WTC11 (cell line): Measurements from ENCODE around the gene LGALS4. TPM values are rescaled to one million over a fixed set of nuclear protein-coding genes. Genes with fewer than 3 reads are reported as not detected.
"Not testable (repeated sequence)": the region's sequence is repeated elsewhere in the genome, so short reads cannot be mapped to it uniquely, and the experiment has no call there.

ENCODE experiments used
- ATAC-seq: fragments of 200-7000 bp; cut with Tn5 transposase; 2 replicates; pipeline ENCODE4 v1.10.0; 2021; ENCODE audit warnings: mild to moderate bottlenecking, moderate library complexity
- CTCF ChIA-PET: fragments of 300-600 bp; sonication (Branson Sonifier 250); formaldehyde crosslinking; loops from one replicate; lab custom pipeline; 2021; ENCODE audit warnings: antibody characterized with exemption; lab: Charles Lee
- POLR2A ChIA-PET: fragments of 350-600 bp; sonication (Branson Sonifier 250); formaldehyde crosslinking; loops from one replicate; lab custom pipeline; 2021; ENCODE audit warnings: antibody characterized with exemption; lab: Charles Lee
- DNase-seq: peaks from one replicate; pipeline ENCODE4 v3.0.0; 2021; ENCODE audit warnings: low spot score
- H3K27ac Mint-ChIP-seq: 2 replicates; pipeline ENCODE4 v1.8.0; 2021; ENCODE audit warnings: mixed read lengths
- H3K27me3 Mint-ChIP-seq: 2 replicates; pipeline ENCODE4 v1.8.0; 2021; ENCODE audit warnings: low read depth, mild to moderate bottlenecking, moderate library complexity, mixed read lengths
- H3K36me3 Mint-ChIP-seq: 2 replicates; pipeline ENCODE4 v1.8.0; 2021; ENCODE audit warnings: mixed read lengths
- H3K4me1 Mint-ChIP-seq: 2 replicates; pipeline ENCODE4 v1.8.0; 2022; ENCODE audit warnings: mixed read lengths
- H3K4me3 Mint-ChIP-seq: 2 replicates; pipeline ENCODE4 v1.8.0; 2021; ENCODE audit warnings: mild to moderate bottlenecking, moderate library complexity, mixed read lengths
- H3K9me3 Mint-ChIP-seq: 2 replicates; pipeline ENCODE4 v1.8.0; 2021; ENCODE audit warnings: mixed read lengths
- ATF6 ChIP-seq: sonication (generic); formaldehyde crosslinking; IDR thresholded peaks from 2 replicates; pipeline ENCODE4 v1.8.1; 2023; ENCODE audit warnings: mild to moderate bottlenecking, missing genetic modification reagents
- CREM ChIP-seq: sonication (generic); formaldehyde crosslinking; IDR thresholded peaks from 2 replicates; pipeline ENCODE4 v1.8.1; 2022; ENCODE audit warnings: mild to moderate bottlenecking, missing genetic modification reagents, moderate library complexity
- E2F1 ChIP-seq: sonication (generic); formaldehyde crosslinking; IDR thresholded peaks from 2 replicates; pipeline ENCODE4 v1.8.0; 2022; ENCODE audit warnings: mild to moderate bottlenecking, missing genetic modification reagents
- E2F5 ChIP-seq: sonication (generic); formaldehyde crosslinking; IDR thresholded peaks from 2 replicates; pipeline ENCODE4 v1.8.1; 2022; ENCODE audit warnings: mild to moderate bottlenecking, moderate library complexity, missing genetic modification reagents
- GTF2I ChIP-seq: fragments of 250-450 bp; sonication (Bioruptor Pico); conservative IDR thresholded peaks from 2 replicates; pipeline ENCODE4 v1.4.0; 2021; ENCODE audit warnings: mild to moderate bottlenecking
- HMGA2 ChIP-seq: fragments of 250-450 bp; sonication (Bioruptor Pico); IDR thresholded peaks from 2 replicates; pipeline ENCODE4 v1.4.0; 2021; ENCODE audit warnings: mild to moderate bottlenecking, moderate library complexity
- NFE2L1 ChIP-seq: sonication (generic); formaldehyde crosslinking; IDR thresholded peaks from 2 replicates; pipeline ENCODE4 v1.8.1; 2023; ENCODE audit warnings: missing genetic modification reagents
- NR1H2 ChIP-seq: sonication (generic); formaldehyde crosslinking; IDR thresholded peaks from 2 replicates; pipeline ENCODE4 v1.9.0; 2021; ENCODE audit warnings: mild to moderate bottlenecking, moderate library complexity, missing genetic modification reagents
- PRDM15 ChIP-seq: sonication (generic); formaldehyde crosslinking; IDR thresholded peaks from 2 replicates; pipeline ENCODE4 v1.8.0; 2022; ENCODE audit warnings: missing genetic modification reagents
- SMAD3 ChIP-seq: sonication (generic); formaldehyde crosslinking; IDR thresholded peaks from 2 replicates; pipeline ENCODE4 v1.8.0; 2022; ENCODE audit warnings: missing genetic modification reagents, mild to moderate bottlenecking, borderline replicate concordance
- SOX15 ChIP-seq: fragments of 250-450 bp; sonication (Bioruptor Pico); IDR thresholded peaks from 2 replicates; pipeline ENCODE4 v1.9.0; 2021; ENCODE audit warnings: mild to moderate bottlenecking
- TEAD1 ChIP-seq: sonication (generic); formaldehyde crosslinking; IDR thresholded peaks from 2 replicates; pipeline ENCODE4 v1.8.0; 2022; ENCODE audit warnings: mild to moderate bottlenecking, missing genetic modification reagents
- ZNF512 ChIP-seq: sonication (generic); formaldehyde crosslinking; IDR thresholded peaks from 2 replicates; pipeline ENCODE4 v1.8.1; 2022; ENCODE audit warnings: missing genetic modification reagents, borderline replicate concordance
- total RNA-seq: library from RNA; stranded (reverse); gene quantifications from 3 replicates; pipeline ENCODE4 v1.2.3, GENCODE V29; 2021

Gene LGALS4
- total RNA-seq, 1 experiment from 2014 or later: 1.5 TPM

- CTCF ChIA-PET: interaction anchor here (0.6 to 1.5 kb wide), 23 partner anchors 15 to 407 kb away, joined by 3 to 15 read pairs (median 3); partner anchors contain the start of genes ECH1, FAM98C, LGALS7 and MRPS12
- Mint-ChIP-seq H3K4me3 (peak overlapping the region; percentile 54), H3K4me1 (peaks cover 8% of the 10 kb centered on the region), H3K27me3 (peaks cover 23% of the 10 kb centered on the region), H3K36me3 (no peaks in the 10 kb centered on the region), H3K27ac (no peak overlapping the region), H3K9me3 (peaks cover 8% of the 10 kb centered on the region; the same call in 1 of the 2 replicates)
- TF ChIP-seq PRDM15: peak; percentile 89
- TF ChIP-seq SOX15 (CRISPR knock-in tag): no peak
- DNase-seq (peak; percentile 82), ATAC-seq (peak; percentile 57)
- POLR2A ChIA-PET: interaction anchor here (0.6 to 1.0 kb wide), 2 partner anchors 18 to 56 kb away, joined by 3 to 4 read pairs; no protein-coding TSS in a partner anchor
Measured at GRCh38 chr19:38792250-38793111, 20.3 kb downstream of the LGALS4 start.

GRCh38 chr19:38791451-38792064, 21.2 kb downstream of the LGALS4 start:
- H3K36me3 Mint-ChIP-seq, H3K27ac Mint-ChIP-seq, H3K4me3 Mint-ChIP-seq, DNase-seq, H3K4me1 Mint-ChIP-seq, H3K9me3 Mint-ChIP-seq, POLR2A ChIA-PET: not testable (repeated sequence)
- ATAC-seq: peak; percentile 77
- CTCF ChIA-PET: interaction anchor here (1.5 kb wide), 1 partner anchor 86 kb away, joined by 3 read pairs; the partner anchor contains the start of gene RINL
- peaks cover 23% of the 10 kb centered on the region for H3K27me3 Mint-ChIP-seq

- H3K36me3 Mint-ChIP-seq, H3K4me1 Mint-ChIP-seq, CTCF ChIA-PET, POLR2A ChIA-PET, H3K27ac Mint-ChIP-seq, H3K9me3 Mint-ChIP-seq: not testable (repeated sequence)
- Mint-ChIP-seq H3K27me3 (peaks cover 24% of the 10 kb centered on the region), H3K4me3 (peak overlapping the region; percentile 42)
- peak; percentile 31 for DNase-seq
- ATAC-seq: peak; percentile 62
Measured at GRCh38 chr19:38790507-38791403, 22.0 kb downstream of the LGALS4 start.

- ATAC-seq: no peak
- Mint-ChIP-seq H3K27me3 (peaks cover 23% of the 10 kb centered on the region), H3K4me3 (no peak within 1 kb of the TSS), H3K4me1 (peaks cover 8% of the 10 kb centered on the region), H3K36me3 (no peaks in the 10 kb centered on the region), H3K9me3 (no peaks in the 10 kb centered on the region), H3K27ac (no peak within 1 kb of the TSS)
- POLR2A ChIA-PET: no interaction called here
- CTCF ChIA-PET: interaction anchor here (2.9 kb wide), 1 partner anchor 19 kb away, joined by 26 read pairs; no protein-coding TSS in a partner anchor
- DNase-seq: no peak
- no peak for TF ChIP-seq HMGA2
- no peak for TF ChIP-seq ZNF512
- no peak for TF ChIP-seq NFE2L1 (CRISPR knock-in tag)
- no peak for TF ChIP-seq ATF6 (CRISPR knock-in tag)
- TF ChIP-seq SMAD3 (CRISPR knock-in tag): no peak
- TF ChIP-seq E2F1: no peak
- TF ChIP-seq E2F5: no peak
- TF ChIP-seq NR1H2 (CRISPR knock-in tag): no peak
- no peak for TF ChIP-seq GTF2I
- TF ChIP-seq TEAD1 (CRISPR knock-in tag): no peak
- TF ChIP-seq CREM (CRISPR knock-in tag): no peak
Measured at GRCh38 chr19:38788478-38789243, 24.1 kb downstream of the LGALS4 start, which contains the start of gene LGALS7B. Gene LGALS7B, plus strand, starts transcription at chr19:38789200. Its CDS starts 27 bp downstream, at chr19:38789227.
